Activated naive CD4-positive, alpha-beta T cell treated with anti-CD3 and anti-CD28 coated beads for 36 hours (primary cell): ENCODE measurements around the gene LMOD1. TPM values are rescaled to one million over a fixed set of nuclear protein-coding genes. Genes with fewer than 3 reads are reported as not detected.
A peak's percentile ranks its signal among the peaks of the same experiment; 100 is the strongest.

Experiments used
- CTCF ChIA-PET: fragments of 350-600 bp; sonication (Branson Sonifier 250); formaldehyde crosslinking; loops from one replicate; lab custom pipeline; 2021; ENCODE audit warnings: antibody characterized with exemption; lab: Charles Lee
- DNase-seq: peaks from one replicate; pipeline ENCODE4 v3.0.0-alpha.2; 2020
- H3K27ac Mint-ChIP-seq: one replicate; pipeline ENCODE4 v1.8.0; 2021; ENCODE audit warnings: mild to moderate bottlenecking, mixed read lengths
- H3K27me3 Mint-ChIP-seq: one replicate; pipeline ENCODE4 v1.8.0; 2021; ENCODE audit warnings: low read depth, mixed read lengths
- H3K36me3 Mint-ChIP-seq: one replicate; pipeline ENCODE4 v1.8.0; 2021; ENCODE audit warnings: low read depth, mixed read lengths
- H3K4me1 Mint-ChIP-seq: one replicate; pipeline ENCODE4 v1.8.0; 2021; ENCODE audit warnings: low read depth, mixed read lengths
- H3K4me3 Mint-ChIP-seq: one replicate; pipeline ENCODE4 v1.8.0; 2021; ENCODE audit warnings: mild to moderate bottlenecking, moderate library complexity, mixed read lengths
- H3K9me3 Mint-ChIP-seq: one replicate; pipeline ENCODE4 v1.8.0; 2021; ENCODE audit warnings: mixed read lengths
- intact Hi-C: fragments of 100-400 bp; cut with micrococcal nuclease; formaldehyde crosslinking; loops from one replicate; pipeline ENCODE4 v1.15.1; 2023
- total RNA-seq, 2 experiments: library from RNA; stranded (reverse); gene quantifications; one replicate each; pipeline ENCODE4 v1.2.3, GENCODE V29; 2021

LMOD1 gene
- total RNA-seq, 2 experiments from 2014 or later, result not detected

- Mint-ChIP-seq H3K27ac (peak overlapping the region; percentile 33), H3K36me3 (no peaks in the 10 kb centered on the region), H3K4me3 (peak overlapping the region; percentile 50), H3K27me3 (peaks cover 15% of the 10 kb centered on the region), H3K9me3 (no peaks in the 10 kb centered on the region), H3K4me1 (peaks cover 5% of the 10 kb centered on the region)
- intact Hi-C loops, result loop anchor here (1.0 kb wide), 6 partner anchors 59 to 239 kb away; partner anchors contain the start of genes RNPEP and TIMM17A
- peak; percentile 94 for DNase-seq
- CTCF ChIA-PET, result interaction anchor here (0.6 to 8.0 kb wide), 53 partner anchors 10 to 293 kb away, joined by 3 to 123 read pairs (median 4); partner anchors contain the start of genes IPO9, LMOD1, RNPEP and TIMM17A
These were observed 50.2 kb downstream of the LMOD1 start for GRCh38 chr1:201895913-201896807.

GRCh38 chr1:201895120-201895665 lies 51.2 kb downstream of the LMOD1 start:
- intact Hi-C loops, result loop anchor here (1.0 kb wide), 1 partner anchor 224 kb away; no protein-coding TSS in a partner anchor
- CTCF ChIA-PET, result interaction anchor here (0.8 to 8.0 kb wide), 34 partner anchors 10 to 240 kb away, joined by 3 to 123 read pairs (median 6); partner anchors contain the start of genes IPO9, LMOD1, RNPEP and TIMM17A
- H3K4me3 Mint-ChIP-seq, result no peak overlapping the region
- peaks cover 5% of the 10 kb centered on the region for H3K4me1 Mint-ChIP-seq
- H3K9me3 Mint-ChIP-seq, result no peaks in the 10 kb centered on the region
- DNase-seq, result no peak
- H3K27me3 Mint-ChIP-seq, result peaks cover 21% of the 10 kb centered on the region
- no peaks in the 10 kb centered on the region for H3K36me3 Mint-ChIP-seq
- H3K27ac Mint-ChIP-seq, result no peak overlapping the region

GRCh38 chr1:201894343-201895119 lies 51.8 kb downstream of the LMOD1 start:
- Mint-ChIP-seq H3K4me3 (no peak overlapping the region), H3K4me1 (peaks cover 6% of the 10 kb centered on the region), H3K27me3 (peaks cover 26% of the 10 kb centered on the region), H3K36me3 (no peaks in the 10 kb centered on the region), H3K27ac (no peak overlapping the region), H3K9me3 (no peaks in the 10 kb centered on the region)
- CTCF ChIA-PET, result interaction anchor here (0.8 to 8.0 kb wide), 14 partner anchors 10 to 241 kb away, joined by 3 to 123 read pairs (median 13); partner anchors contain the start of gene RNPEP
- DNase-seq, result no peak
- intact Hi-C loops, result loop anchor here (1.0 kb wide), 1 partner anchor 225 kb away; no protein-coding TSS in a partner anchor

- no peak overlapping the region for H3K27ac Mint-ChIP-seq
These were observed 52.9 kb downstream of the LMOD1 start for GRCh38 chr1:201893431-201893830.

GRCh38 chr1:201892211-201892610 lies 54.1 kb downstream of the LMOD1 start:
- Mint-ChIP-seq H3K9me3 (no peaks in the 10 kb centered on the region), H3K27ac (no peak overlapping the region), H3K36me3 (no peaks in the 10 kb centered on the region), H3K4me3 (no peak overlapping the region), H3K4me1 (peaks cover 8% of the 10 kb centered on the region), H3K27me3 (peaks cover 38% of the 10 kb centered on the region)
- intact Hi-C loops, result no loop called here
- DNase-seq, result no peak
- CTCF ChIA-PET, result interaction anchor here (1.1 to 8.0 kb wide), 2 partner anchors 81 to 87 kb away, joined by 5 to 123 read pairs; no protein-coding TSS in a partner anchor

More at GRCh38 chr1:201893431-201893830, 52.9 kb downstream of the LMOD1 start:
- Mint-ChIP-seq H3K4me1 (peaks cover 8% of the 10 kb centered on the region), H3K36me3 (no peaks in the 10 kb centered on the region), H3K9me3 (no peaks in the 10 kb centered on the region), H3K27me3 (peaks cover 28% of the 10 kb centered on the region), H3K4me3 (no peak overlapping the region)
- CTCF ChIA-PET, result interaction anchor here (1.4 to 8.0 kb wide), 3 partner anchors 11 to 80 kb away, joined by 10 to 123 read pairs (median 40); no protein-coding TSS in a partner anchor
- intact Hi-C loops, result no loop called here
- no peak for DNase-seq

- Mint-ChIP-seq H3K4me3 (no peak overlapping the region), H3K36me3 (no peaks in the 10 kb centered on the region), H3K27ac (no peak overlapping the region), H3K9me3 (no peaks in the 10 kb centered on the region), H3K4me1 (peaks cover 8% of the 10 kb centered on the region), H3K27me3 (peaks cover 38% of the 10 kb centered on the region)
- intact Hi-C loops, result no loop called here
- DNase-seq, result no peak
- CTCF ChIA-PET, result interaction anchor here (1.1 to 8.0 kb wide), 2 partner anchors 82 to 88 kb away, joined by 5 to 123 read pairs; no protein-coding TSS in a partner anchor
These were observed 54.8 kb downstream of the LMOD1 start for GRCh38 chr1:201891451-201892045.

- no peaks in the 10 kb centered on the region for H3K9me3 Mint-ChIP-seq
- H3K4me3 Mint-ChIP-seq, result no peak overlapping the region
- H3K27me3 Mint-ChIP-seq, result peaks cover 38% of the 10 kb centered on the region
- peaks cover 5% of the 10 kb centered on the region for H3K4me1 Mint-ChIP-seq
- no peak for DNase-seq
- intact Hi-C loops, result no loop called here
- H3K27ac Mint-ChIP-seq, result no peak overlapping the region
- CTCF ChIA-PET, result no interaction called here
- H3K36me3 Mint-ChIP-seq, result no peaks in the 10 kb centered on the region
These were observed 55.4 kb downstream of the LMOD1 start for GRCh38 chr1:201890806-201891450.

- intact Hi-C loops, result no loop called here
- H3K27me3 Mint-ChIP-seq, result peaks cover 38% of the 10 kb centered on the region
- peaks cover 3% of the 10 kb centered on the region for H3K4me1 Mint-ChIP-seq
- CTCF ChIA-PET, result interaction anchor here (0.6 kb wide), 1 partner anchor 9 kb away, joined by 3 read pairs; no protein-coding TSS in a partner anchor
- no peak overlapping the region for H3K4me3 Mint-ChIP-seq
- H3K36me3 Mint-ChIP-seq, result no peaks in the 10 kb centered on the region
- H3K27ac Mint-ChIP-seq, result no peak overlapping the region
- no peaks in the 10 kb centered on the region for H3K9me3 Mint-ChIP-seq
- no peak for DNase-seq
These were observed 56.1 kb downstream of the LMOD1 start for GRCh38 chr1:201890223-201890622.

DNA sequence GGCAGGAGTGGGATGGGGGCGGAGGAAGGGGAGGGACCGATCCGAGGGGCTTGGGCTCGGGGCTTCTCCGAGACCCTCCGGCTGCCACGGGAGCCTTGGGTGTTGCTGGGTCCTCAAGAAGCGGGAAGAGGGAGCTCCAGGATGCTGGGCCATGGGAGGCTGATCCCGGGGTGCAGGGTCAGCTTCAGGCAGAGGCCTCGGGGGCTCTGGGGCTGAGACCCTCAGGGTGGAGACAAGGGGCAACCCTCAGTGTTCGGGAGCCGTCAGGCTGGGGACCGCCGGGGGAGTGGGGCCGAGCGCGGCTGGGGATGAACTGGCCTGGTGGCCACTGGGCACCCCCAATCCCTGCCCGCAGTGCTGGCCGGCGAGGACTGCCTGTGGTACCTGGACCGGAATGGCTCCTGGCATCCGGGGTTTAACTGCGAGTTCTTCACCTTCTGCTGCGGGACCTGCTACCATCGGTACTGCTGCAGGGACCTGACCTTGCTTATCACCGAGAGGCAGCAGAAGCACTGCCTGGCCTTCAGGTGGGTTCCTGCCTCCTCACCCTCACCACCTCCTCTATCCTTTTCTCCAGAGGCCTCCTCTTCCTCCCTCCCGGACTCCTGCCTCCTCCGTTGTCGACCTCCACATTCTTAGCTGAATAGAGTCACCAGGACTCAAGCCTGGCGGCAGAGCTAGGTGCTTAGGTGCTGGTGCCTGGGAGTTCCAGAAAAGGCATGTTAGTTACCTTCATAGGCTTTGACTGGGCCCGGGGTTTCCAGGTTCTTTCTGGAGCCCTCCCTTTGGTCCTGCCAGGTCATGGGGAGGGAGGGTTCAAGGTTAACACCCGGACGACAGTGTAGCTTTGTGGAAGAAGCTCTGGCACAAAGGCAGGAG lies 57.0 kb downstream of the LMOD1 start:
- H3K4me3 Mint-ChIP-seq, result peak overlapping the region; percentile 43
- peaks cover 38% of the 10 kb centered on the region for H3K27me3 Mint-ChIP-seq
- DNase-seq, result no peak
- no peaks in the 10 kb centered on the region for H3K36me3 Mint-ChIP-seq
- H3K9me3 Mint-ChIP-seq, result no peaks in the 10 kb centered on the region
- H3K4me1 Mint-ChIP-seq, result peaks cover 3% of the 10 kb centered on the region
- CTCF ChIA-PET, result no interaction called here
- H3K27ac Mint-ChIP-seq, result no peak overlapping the region
- intact Hi-C loops, result no loop called here

DNA sequence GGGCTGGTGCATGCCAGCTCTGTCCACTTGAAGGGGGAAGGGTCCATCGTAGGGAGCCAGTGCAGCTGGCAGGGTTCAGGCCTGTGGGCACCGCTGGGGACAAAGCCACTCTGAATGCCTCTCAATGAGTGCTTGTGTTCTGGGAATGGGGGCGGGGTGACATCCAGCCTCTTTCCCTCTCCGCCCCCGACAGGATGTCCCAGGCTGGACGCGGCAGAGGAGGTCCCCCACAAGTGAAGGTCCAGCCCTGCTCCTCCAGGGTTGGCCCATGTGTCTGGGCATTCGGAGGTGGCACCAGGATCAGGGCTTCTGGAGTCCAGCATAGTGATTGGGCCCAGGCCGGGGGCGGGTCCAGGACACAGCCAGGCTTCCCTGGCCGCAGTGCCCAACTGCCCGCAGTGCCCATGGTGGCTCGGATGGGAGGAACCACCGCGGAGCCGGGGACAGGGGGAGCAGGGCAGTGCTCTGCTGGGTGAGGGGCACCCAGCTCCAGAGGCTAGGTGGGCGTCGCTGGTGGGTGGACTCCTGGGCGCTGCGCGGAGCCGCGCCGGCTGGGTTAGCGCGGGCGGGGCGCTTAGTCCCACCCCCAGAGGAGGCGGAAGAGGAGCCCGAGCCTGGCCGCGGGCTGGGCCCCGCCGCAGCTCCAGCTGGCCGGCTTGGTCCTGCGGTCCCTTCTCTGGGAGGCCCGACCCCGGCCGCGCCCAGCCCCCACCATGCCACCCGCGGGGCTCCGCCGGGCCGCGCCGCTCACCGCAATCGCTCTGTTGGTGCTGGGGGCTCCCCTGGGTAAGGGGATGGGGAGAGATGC lies 57.9 kb downstream of the LMOD1 start, which contains the start of gene SHISA4:
SHISA4 (plus strand) TSS at position 617 of the 808 bp plus-strand sequence; CDS start at position 714, 97 bp downstream.
- CTCF ChIA-PET, result no interaction called here
- Mint-ChIP-seq H3K27me3 (peaks cover 36% of the 10 kb centered on the region), H3K4me1 (peaks cover 3% of the 10 kb centered on the region)

More for the DNA sequence above, 57.9 kb downstream of the LMOD1 start, which contains the start of gene SHISA4:
- Mint-ChIP-seq H3K4me3 (peak within 1 kb of the TSS; percentile 43), H3K9me3 (no peaks in the 10 kb centered on the region), H3K27ac (no peak within 1 kb of the TSS), H3K36me3 (no peaks in the 10 kb centered on the region)
- intact Hi-C loops, result no loop called here
- DNase-seq, result no peak
